ENCODE results near the gene BLACAT1.

GRCh38 chr1:205505076-205505729 lies 49.4 kb upstream of the BLACAT1 start:
- TF ChIP-seq TCF12 (IDR thresholded peaks at IDR 0.05; ENCODE audit: low read depth) (no peak), TAF1 (IDR thresholded peaks at IDR 0.05; ENCODE audit: low read depth) (no peak), EGR1 (IDR thresholded peaks at IDR 0.05) (no peak)
- TF ChIP-seq, protein P1, sequence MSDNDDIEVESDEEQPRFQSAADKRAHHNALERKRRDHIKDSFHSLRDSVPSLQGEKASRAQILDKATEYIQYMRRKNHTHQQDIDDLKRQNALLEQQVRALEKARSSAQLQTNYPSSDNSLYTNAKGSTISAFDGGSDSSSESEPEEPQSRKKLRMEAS (IDR thresholded peaks at IDR 0.05), result no peak
